ENCODE measurements around the gene SORBS2.

DNA sequence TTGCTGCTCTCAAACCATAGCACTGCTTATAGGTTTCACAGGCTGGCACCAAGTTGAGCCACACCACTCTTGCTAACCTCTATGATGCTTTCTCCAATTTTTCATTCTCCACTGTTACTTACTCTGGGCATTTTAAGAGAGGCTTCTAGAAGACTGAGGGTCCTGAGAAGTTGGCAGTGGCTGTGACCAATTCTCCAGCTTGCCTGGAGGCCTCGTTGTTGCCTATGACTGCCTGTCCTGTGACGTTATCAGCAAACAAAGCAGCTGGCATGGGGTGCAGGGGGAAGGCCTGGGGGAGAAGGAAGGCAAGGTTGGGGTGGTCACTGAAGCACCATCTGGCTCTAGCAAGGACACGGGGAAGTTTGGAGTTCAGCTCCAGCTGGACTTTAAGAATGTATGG is 246.3 kb downstream of the SORBS2 start:
- TF ChIP-seq, protein P1, sequence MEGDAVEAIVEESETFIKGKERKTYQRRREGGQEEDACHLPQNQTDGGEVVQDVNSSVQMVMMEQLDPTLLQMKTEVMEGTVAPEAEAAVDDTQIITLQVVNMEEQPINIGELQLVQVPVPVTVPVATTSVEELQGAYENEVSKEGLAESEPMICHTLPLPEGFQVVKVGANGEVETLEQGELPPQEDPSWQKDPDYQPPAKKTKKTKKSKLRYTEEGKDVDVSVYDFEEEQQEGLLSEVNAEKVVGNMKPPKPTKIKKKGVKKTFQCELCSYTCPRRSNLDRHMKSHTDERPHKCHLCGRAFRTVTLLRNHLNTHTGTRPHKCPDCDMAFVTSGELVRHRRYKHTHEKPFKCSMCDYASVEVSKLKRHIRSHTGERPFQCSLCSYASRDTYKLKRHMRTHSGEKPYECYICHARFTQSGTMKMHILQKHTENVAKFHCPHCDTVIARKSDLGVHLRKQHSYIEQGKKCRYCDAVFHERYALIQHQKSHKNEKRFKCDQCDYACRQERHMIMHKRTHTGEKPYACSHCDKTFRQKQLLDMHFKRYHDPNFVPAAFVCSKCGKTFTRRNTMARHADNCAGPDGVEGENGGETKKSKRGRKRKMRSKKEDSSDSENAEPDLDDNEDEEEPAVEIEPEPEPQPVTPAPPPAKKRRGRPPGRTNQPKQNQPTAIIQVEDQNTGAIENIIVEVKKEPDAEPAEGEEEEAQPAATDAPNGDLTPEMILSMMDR (conservative IDR thresholded peaks at IDR 0.05; ENCODE audit: low read length) = no peak
- no peak for TF ChIP-seq EZH2phosphoT487 (IDR thresholded peaks at IDR 0.05; ENCODE audit: borderline replicate concordance)

Data from Loucy (cell line).